ENCODE results near the gene EED.

- no peak for TF ChIP-seq POLR2A (IDR thresholded peaks at IDR 0.05)
- TF ChIP-seq CTCF (IDR thresholded peaks at IDR 0.05), result no peak
- no peak for TF ChIP-seq EP300 (IDR thresholded peaks at IDR 0.05)
Measured at GRCh38 chr11:86262387-86262786, 17.8 kb downstream of the EED start.
